GM23248 (cell line): ENCODE measurements around the gene MBNL1.
"Not testable (repeated sequence)": the region's sequence is repeated elsewhere in the genome, so short reads cannot be mapped to it uniquely, and the experiment has no call there.

Experiments
- EZH2 ChIP-seq: fragments of 200-600 bp; sonication (generic); IDR thresholded peaks from 2 replicates; pipeline ENCODE4 v1.6.1; 2018; ENCODE audit warnings: antibody characterized with exemption, mild to moderate bottlenecking; ENCODE audit not compliant: insufficient read depth, poor library complexity, severe bottlenecking
- EZH2phosphoT487 ChIP-seq: fragments of 200-600 bp; sonication (generic); IDR thresholded peaks from 2 replicates; pipeline ENCODE4 v1.6.1; 2018; ENCODE audit warnings: antibody characterized with exemption, moderate library complexity, mild to moderate bottlenecking, low read depth; ENCODE audit not compliant: insufficient read depth

- not testable (repeated sequence) for TF ChIP-seq EZH2phosphoT487, EZH2
These were observed 103.9 kb downstream of the MBNL1 start for GRCh38 chr3:152372633-152373032.
